ENCODE results near the gene ACADVL.

DNA sequence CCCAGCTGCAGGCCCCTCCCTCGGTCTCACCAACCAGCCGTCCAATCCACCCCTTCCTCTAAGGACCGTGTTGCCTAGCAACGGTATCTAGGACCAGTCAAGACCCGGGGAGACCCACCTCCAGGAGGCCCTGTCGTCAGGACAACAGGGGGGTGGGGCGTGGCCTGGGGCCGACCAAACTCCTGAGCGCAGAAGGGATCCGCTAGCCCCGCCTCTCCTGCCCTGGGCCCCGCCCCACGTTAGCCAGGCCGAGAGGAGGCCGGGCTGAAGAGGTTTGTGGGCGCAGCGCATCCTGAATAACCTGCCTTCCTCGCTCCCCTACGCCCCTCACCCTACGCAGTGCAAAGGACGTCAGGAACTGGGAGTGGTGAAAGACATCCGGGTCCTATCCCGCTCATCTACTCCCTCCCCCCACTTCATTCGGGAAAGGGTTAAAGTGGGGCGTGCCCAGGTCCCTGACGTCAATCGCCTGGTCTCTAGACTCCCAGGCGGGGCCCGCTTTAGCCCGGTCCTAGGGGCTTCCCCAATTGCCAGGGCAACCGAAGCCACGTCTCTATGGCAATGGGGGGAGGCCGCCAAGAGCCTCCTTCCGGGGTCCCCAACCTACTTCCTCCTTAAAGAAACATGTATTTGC lies 14.8 kb upstream of the ACADVL start:
- TF ChIP-seq, protein P1, sequence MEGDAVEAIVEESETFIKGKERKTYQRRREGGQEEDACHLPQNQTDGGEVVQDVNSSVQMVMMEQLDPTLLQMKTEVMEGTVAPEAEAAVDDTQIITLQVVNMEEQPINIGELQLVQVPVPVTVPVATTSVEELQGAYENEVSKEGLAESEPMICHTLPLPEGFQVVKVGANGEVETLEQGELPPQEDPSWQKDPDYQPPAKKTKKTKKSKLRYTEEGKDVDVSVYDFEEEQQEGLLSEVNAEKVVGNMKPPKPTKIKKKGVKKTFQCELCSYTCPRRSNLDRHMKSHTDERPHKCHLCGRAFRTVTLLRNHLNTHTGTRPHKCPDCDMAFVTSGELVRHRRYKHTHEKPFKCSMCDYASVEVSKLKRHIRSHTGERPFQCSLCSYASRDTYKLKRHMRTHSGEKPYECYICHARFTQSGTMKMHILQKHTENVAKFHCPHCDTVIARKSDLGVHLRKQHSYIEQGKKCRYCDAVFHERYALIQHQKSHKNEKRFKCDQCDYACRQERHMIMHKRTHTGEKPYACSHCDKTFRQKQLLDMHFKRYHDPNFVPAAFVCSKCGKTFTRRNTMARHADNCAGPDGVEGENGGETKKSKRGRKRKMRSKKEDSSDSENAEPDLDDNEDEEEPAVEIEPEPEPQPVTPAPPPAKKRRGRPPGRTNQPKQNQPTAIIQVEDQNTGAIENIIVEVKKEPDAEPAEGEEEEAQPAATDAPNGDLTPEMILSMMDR (conservative IDR thresholded peaks at IDR 0.05; ENCODE audit: low read depth, low read length) = no peak
- no peak for TF ChIP-seq CEBPB (IDR thresholded peaks at IDR 0.05; ENCODE audit: low read depth, low read length)
- no peak for TF ChIP-seq POLR2A (IDR thresholded peaks at IDR 0.05; ENCODE audit: low read depth, low read length)
- no peak for TF ChIP-seq RAD21 (IDR thresholded peaks at IDR 0.05; ENCODE audit: low read length)
- TF ChIP-seq RCOR1 (IDR thresholded peaks at IDR 0.05; ENCODE audit: insufficient replicate concordance, low read length) = no peak
- no peak for TF ChIP-seq SMC3 (IDR thresholded peaks at IDR 0.05; ENCODE audit: low read depth, low read length)
- TF ChIP-seq MAFK (IDR thresholded peaks at IDR 0.05; ENCODE audit: low read depth, low read length) = no peak
- TF ChIP-seq, protein P2, sequence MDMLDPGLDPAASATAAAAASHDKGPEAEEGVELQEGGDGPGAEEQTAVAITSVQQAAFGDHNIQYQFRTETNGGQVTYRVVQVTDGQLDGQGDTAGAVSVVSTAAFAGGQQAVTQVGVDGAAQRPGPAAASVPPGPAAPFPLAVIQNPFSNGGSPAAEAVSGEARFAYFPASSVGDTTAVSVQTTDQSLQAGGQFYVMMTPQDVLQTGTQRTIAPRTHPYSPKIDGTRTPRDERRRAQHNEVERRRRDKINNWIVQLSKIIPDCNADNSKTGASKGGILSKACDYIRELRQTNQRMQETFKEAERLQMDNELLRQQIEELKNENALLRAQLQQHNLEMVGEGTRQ (IDR thresholded peaks at IDR 0.05; ENCODE audit: low read depth, low read length) = peak; percentile 8; the same call in 1 of the 2 replicates
- TF ChIP-seq NFE2L2 (IDR thresholded peaks at IDR 0.05; ENCODE audit: low read depth, low read length) = no peak

All from IMR-90 (cell line).